GM19193 (cell line): Measurements from ENCODE around the gene CCDC102A.

Experiments used
- POLR2A ChIP-seq: IDR thresholded peaks from 4 replicates; pipeline ENCODE4 v1.6.1; 2011; ENCODE audit not compliant: insufficient read depth, insufficient read length; ENCODE audit errors: extremely low read depth

The CCDC102A gene

DNA sequence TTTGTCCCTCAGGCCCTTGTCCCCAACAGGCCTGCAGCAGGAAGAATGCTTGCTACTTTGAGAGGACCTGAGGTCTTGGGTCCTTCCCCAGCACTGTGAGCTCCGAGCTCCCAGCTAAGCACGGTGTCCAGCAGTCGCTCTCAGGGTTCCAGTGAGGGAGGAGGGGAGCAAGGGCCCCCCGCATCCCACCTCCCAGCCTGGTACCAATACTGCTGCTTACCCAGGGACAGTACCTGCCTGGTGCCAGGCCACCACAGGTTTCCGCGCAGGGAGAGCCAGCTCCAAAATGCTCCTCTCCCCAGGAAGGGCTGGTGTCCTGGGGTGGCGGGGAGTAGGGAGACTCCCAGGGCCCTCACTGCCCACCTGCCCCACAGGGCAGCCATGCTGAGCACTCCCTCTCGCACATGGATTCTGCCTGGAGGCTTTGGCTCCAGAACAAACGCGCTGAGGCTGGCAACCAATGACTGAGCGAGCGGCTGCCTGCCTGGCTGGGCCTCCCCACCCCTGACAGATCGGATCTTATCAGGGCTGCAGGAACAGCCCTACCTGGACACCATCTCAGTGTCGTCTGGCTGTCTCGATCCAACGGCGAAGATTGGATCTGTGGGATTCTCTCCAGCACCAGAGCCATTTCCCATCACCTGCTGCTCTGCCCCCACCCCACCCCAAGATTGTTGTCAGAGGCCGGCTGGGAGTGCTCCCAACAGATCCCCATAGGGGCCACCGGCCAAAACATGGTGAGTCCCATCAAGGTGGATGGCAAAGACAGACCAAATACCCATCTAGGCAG is 52.5 kb downstream of the CCDC102A start:
- no peak for TF ChIP-seq POLR2A

DNA sequence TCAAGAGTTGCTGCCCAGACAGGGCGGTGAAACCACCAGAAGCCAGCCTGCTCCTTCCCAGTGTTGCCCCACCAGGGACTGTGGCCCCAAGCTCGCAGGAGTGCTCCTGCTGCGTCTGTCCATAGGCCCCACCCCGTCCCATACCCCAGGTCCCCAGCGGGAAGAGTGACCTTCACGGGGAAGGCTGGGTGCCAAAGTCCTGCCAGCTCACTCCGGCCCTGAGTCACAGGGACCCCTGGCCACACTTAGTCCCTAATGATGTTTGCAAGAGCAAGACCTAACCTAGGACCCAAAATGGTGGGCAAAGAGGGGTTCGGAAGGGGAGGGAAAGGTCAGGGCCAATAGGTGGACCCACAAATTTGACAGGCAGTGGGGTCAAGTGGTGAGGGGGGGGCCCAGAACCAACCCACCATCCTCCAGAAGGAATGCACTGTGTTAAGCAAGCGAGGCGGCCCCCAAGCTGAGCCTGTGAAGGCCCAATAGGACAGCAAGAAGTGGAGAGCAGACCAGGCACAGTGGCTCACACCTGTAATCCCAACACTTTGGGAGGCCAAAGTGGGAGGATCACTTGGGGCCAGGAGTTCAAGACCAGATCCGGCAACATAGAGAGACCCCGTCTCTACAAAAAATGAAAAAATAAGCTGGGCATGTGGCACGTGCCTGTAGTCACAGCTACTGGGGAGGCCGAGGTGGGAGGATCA is 53.4 kb downstream of the CCDC102A start:
- TF ChIP-seq POLR2A: no peak

DNA sequence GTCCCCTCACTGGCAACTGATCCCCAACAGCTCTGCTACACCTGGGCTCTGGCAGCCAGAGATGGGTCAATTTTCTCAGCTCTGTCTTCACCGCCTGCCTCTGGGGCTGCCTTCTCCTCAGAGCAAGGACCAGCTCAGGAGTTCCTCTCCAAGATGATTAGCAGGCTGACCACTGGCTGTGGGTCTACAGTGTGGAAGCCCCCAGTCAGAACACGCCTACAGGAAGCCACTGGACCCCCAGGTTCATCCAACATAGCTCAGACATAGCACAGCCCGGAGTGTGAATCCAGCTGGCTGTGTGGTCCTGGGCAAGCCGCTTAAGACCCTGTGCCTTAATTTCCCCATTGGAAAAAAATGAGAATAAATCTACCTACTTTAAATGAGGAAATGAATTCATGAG is 55.0 kb downstream of the CCDC102A start:
- no peak for TF ChIP-seq POLR2A

DNA sequence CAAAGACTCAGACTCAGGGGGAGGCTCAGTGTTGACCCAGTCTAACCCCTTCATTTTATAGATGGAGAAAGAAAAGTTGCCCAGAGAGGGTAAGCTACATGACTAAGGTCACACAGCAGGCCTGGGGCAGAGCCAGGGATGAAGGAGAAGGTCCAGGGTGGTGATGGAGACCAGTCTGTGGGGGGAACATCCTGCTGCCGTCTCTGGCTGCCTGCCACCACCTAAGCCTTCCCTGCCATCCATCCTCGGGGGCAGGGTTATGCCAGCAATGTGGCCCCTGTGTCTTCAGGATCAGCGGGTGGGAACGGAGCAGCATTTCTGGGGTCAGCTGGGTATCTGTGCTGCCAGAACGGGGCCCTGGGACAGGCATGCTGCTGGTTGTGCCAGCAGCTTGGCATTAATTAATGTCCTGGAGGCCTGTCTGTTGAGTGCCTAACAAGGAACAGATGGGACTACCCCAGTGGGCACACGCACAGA is 55.6 kb downstream of the CCDC102A start:
- no peak for TF ChIP-seq POLR2A

DNA sequence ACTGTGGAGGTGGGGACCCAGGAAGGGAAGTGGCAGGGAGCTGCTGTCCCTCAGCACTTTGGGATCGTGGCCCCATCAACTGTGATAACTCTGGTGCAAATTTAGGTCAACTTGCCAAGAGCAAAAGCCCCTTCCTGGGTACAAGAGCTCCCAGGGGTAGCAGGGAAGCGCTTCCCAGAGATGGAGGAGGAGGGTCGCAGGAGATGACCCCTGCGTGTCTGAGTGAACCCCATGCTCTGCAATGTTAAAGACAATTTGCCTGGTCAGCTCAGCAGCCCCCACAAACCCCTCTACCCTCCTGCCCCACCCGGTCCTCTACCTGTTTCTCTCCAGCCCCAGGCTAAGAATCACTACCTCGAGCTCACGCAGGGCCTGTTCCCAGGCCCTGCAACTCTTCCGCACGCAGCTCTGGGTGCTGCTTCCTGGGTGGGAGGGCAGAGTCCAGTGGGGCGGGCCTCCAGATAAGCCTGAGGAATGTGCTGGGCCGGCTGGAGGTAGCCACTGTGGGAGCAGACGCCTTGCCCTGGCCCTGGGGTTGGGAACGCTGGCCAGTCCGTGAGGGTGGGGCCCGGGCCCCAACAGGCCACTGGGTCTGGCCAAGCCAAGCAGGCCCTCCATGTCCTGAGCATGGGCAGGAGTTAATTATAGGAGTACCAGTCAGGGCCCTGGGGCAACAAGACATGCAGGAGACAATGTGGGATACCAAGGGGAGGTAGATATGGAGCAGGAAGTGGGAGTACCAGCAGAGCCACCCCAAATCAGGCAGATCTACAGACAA is 56.2 kb downstream of the CCDC102A start:
- no peak for TF ChIP-seq POLR2A

DNA sequence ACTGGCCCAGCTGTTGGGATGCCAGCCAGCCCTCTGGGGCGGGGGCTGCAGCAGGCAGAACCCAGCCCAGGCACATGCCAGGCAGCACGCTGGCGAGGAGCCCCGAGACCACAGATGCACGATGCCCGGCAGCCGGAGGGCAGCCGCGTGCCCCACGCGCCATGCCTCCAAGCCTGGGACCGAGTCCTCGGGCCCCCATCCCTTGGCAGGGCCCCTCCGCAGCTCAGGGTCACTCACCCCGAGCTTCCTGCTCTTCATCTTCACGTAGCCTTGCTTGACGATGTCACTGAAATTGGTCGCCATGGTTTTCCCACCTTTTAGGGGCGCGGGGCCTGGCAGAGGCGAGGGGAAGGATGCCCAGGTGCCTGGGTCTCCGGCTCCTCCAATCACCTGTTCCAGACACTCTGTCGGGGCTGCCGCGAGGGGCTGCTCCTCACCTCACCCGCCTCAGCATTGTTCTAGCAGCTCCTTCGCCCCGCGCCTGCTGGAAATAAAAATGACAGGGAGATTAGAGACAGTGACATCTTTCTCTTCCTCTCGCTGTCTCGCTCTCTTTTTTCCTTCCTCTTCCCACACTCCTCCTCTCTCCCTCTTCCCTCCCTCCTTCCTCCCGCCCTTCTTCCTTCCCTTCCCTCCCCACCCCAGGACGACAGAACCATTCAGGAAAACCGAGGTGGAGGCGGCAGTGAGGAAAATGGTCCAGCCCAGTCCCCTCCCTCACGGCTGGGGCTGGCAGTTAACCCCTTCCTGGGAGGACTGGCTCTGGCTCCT is 57.0 kb downstream of the CCDC102A start:
- TF ChIP-seq POLR2A: no peak

DNA sequence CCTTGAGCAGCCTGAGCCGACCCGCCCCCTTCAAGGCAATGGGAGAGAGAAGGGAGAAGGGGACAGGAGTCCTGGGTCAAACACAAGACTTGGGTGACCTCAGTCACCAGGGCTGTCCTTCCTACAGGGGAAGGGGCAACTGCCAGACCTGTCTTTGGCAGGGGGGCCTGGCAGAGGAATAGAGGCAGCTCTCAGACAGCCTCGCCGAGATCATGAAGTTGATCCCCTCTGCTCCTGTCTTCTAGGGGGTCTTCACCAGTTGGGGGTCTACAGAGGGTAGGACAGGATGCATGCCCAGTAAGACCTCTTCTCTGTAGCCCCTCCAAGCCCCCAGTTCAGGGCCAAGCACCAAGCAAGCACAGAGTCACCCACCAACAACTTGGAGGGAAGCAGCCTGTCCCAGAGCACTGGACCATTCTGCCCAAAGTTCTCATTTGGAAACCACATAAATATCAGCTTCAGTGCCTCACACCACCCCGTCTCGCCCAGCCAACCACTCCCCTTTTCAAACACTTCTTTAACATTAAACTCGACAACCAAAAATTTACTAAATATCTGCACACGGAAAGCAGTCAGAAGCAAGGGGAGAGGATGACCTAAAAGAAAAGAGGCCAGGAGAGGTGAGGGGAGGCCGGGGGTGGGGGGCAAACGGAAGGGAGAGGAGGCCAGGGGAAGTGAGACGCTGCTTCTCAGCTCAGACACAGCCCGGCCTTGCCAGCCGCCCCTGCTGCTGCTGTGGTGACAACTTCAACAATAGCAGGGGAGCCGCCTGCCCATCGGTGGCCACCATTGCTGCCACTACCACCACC is 57.8 kb downstream of the CCDC102A start:
- TF ChIP-seq POLR2A: no peak

DNA sequence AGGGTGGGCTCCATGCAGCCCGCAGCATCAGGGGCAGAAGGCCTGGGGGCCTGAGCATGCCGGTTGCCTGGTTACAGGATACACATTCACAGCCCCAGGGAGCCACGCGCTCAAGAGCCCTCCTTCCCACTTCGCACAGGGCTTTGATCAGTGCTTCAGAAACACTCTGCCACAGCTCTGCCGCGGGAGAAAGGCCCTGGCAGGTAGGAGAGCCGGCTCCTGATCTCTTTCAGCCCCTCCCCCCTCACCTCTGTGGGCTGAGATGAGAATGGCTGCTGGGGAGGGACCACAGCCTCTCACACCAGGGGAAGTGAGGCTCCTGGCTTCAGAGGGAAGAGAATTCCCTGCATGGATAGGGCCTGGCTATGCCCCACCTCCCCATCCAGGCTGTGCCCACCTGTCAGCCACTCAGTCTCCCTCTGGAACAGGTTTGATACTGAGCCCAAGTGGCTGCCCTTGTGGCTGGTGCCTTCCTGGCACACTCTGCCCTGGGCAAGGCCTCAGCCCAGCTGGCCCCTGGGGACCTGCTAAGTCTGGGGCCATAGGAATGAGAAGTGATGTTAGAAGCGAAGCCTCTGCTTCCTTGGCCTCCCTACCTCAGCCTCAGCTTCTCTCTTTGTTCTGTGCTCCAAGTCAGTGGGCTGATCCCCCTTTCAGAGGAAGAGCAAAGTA is 58.7 kb downstream of the CCDC102A start:
- TF ChIP-seq POLR2A: no peak

DNA sequence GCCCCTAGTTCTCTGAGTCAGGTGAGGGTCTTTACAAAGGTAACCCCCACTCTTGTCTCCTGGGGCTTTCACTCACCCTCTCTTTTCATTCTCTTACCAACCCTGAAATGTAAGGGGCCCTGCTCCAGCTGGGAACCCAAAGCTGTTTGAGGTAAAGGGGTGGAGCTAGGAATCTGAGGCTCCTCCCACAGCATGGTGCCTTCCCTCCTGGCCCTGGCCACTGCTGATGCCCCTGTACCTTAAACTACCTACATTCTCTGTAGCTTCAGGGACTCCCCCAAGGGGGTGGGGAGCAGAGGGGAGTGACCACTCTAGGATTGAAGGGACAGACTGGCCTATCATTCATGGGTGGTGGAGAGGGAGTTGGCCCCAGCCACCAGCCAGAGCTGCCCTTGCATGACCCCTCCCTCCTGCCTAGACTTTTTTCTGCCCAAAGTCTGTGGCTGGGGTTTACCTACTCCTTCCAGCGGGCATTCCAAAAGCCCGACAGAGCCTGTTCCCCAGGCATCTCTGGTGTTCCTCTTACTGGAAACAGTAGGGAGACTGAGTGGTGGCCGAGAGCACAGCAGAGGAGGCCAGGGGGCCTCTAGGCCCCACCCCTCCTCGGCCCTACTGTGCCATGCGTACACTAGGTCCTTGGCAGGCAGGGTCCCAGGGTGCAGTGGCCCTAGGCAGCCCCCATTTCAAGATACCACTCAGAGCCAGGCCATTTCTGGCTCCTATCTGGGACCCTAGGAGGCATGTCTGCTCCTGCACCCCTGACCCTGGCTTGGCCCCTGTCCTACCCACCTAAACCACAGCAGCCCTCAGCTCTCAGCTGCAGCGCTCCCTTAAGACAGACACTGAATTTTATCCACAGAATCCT is 59.6 kb downstream of the CCDC102A start:
- TF ChIP-seq POLR2A: no peak

DNA sequence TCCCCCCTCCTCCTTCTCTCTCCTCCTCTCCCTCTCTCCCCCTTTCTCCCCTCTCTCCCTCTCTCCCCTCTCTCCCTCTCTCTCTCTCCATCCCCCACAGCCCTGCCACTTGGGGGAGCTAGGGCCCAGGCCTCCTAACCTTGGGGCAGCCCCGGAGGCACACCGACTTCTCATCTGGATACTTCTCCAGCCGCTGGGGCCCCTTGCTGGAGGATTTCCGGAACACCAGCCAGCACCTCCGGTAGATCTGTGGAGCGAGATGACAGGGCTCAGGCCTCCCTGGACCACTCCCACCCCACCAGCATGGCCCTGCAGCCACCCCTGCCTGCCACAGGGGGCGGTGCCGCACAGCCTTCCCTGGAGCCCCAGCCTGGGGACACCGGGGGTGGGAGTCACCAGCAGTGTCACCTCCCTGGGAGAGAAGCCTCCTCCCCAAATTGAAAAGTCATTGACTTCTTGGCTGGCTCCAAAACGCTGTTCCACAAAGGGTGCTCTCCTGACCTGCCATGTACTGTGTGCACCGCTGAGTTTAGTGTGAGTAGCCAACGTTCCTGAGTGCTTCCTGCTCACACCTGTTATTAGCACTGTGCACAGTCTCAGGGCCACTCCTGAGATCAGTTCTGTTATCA is 60.5 kb downstream of the CCDC102A start:
- no peak for TF ChIP-seq POLR2A

DNA sequence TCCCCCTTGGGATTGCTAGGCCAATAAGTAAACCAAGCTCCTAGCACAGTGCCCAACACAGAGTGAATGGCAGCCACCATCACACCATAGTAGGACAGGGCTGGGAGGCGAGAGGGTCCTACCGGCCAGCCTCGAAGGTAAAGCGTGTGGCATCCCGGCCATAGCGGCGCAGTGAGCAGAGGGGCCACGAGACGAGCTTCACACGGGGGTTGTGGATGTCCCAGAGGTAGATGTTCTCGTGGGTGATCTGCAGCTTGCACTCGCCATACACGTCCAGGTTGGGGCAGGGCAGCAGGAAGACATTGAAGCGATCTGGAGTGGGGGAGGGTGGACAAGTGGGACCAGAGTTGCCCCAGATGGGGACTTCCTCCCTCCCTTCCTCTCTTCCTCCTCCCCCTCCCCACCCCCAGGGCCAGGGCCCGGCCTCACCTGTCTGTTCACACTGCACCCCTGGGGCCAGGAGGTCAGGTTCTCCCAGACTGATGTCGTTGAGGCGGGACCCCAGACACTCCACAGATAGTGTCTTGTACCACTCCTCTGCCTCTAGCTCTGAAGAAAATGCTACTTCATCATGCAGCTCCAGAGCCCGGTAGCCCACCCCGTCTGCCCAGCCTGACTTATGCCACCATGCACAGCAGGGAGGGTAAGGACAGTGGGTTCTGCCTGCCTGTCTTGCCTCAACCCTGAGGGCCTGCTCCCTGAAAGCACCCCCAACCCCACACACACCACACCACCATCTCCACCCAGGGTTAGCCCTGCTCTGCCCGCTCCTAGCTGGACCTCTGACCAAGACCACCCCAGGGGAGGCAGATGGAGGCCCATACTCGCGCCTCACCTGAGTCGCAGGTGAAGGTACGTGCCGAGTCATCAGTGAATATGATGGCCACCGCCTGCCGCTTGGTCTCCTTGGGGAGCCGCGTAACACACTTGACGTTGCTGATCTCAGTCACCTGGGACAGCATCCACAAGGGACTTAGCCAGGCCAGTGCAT is 61.4 kb downstream of the CCDC102A start:
- no peak for TF ChIP-seq POLR2A

DNA sequence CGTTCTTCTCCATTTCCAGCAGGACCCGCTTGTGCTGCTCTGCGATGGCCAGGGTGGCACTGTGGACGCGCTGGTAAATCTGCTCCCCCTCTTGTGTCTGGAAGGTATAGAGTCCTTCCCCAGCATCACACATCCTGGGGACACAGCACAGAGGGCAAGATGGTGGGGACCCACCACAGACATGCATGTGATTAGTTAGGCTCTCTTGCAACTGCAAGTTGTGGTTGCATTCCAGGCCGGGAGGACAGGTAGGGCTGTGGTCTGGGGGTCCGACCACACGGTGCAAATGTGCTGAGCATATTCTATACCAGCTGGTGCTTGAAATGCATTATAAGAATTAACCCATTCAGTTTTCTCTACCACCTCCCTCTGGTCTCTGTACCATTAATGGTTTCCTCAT is 62.5 kb downstream of the CCDC102A start:
- TF ChIP-seq POLR2A: no peak
